HepG2 (cell line): Measurements from ENCODE around the gene SGMS1. TPM values are rescaled to one million over a fixed set of nuclear protein-coding genes. Genes with fewer than 3 reads are reported as not detected.

Experiments used
- MBD4 ChIP-seq: IDR thresholded peaks from 2 replicates; pipeline ENCODE4 v1.6.1; 2012; ENCODE audit warnings: low read length, inconsistent platforms, borderline replicate concordance
- MZF1 ChIP-seq: sonication (generic); formaldehyde crosslinking; IDR thresholded peaks from 2 replicates; pipeline ENCODE4 v1.8.1; 2023; ENCODE audit warnings: mild to moderate bottlenecking, missing genetic modification reagents, borderline replicate concordance
- NBN ChIP-seq: fragments of 450-650 bp; conservative IDR thresholded peaks from 2 replicates; pipeline ENCODE4 v1.6.1; 2017
- NR0B2 ChIP-seq: sonication (generic); formaldehyde crosslinking; IDR thresholded peaks from 2 replicates; pipeline ENCODE4 v1.4.0; 2020; ENCODE audit warnings: mild to moderate bottlenecking, missing genetic modification reagents
- PBX3 ChIP-seq: sonication (generic); formaldehyde crosslinking; IDR thresholded peaks from 2 replicates; pipeline ENCODE4 v1.8.1; 2023; ENCODE audit warnings: missing genetic modification reagents, inconsistent platforms, borderline replicate concordance
- RERE ChIP-seq: IDR thresholded peaks from 2 replicates; pipeline ENCODE4 v1.6.1; 2016; ENCODE audit warnings: low read depth, missing genetic modification reagents, missing compliant biosample characterization
- RFXAP ChIP-seq: sonication (generic); formaldehyde crosslinking; IDR thresholded peaks from 2 replicates; pipeline ENCODE4 v1.4.0; 2020; ENCODE audit warnings: missing genetic modification reagents, borderline replicate concordance
- SOX6 ChIP-seq, 2 experiments: fragments of 450-650 bp in 1 of 2; sonication (generic) in 1 of 2; formaldehyde crosslinking in 1 of 2; IDR thresholded peaks; 2 replicates each; pipeline versions ENCODE4 v1.4.0 to v1.6.1; 2017 to 2020; ENCODE audit warnings: antibody characterized with exemption in 1 of 2, mild to moderate bottlenecking in 1 of 2, missing genetic modification reagents in 1 of 2
- TAF15 ChIP-seq: fragments of 200-400 bp; formaldehyde crosslinking; IDR thresholded peaks from one replicate; pipeline ENCODE4 v1.6.1; 2018; ENCODE audit warnings: mild to moderate bottlenecking, low read depth, low read length; ENCODE audit not compliant: poor library complexity, severe bottlenecking
- ZMYM3 ChIP-seq: sonication (generic); formaldehyde crosslinking; IDR thresholded peaks from 2 replicates; pipeline ENCODE4 v1.5.1; 2020; ENCODE audit warnings: mild to moderate bottlenecking, missing genetic modification reagents
- ZNF224 ChIP-seq: sonication (generic); formaldehyde crosslinking; IDR thresholded peaks from 2 replicates; pipeline ENCODE4 v1.5.0; 2020; ENCODE audit warnings: mild to moderate bottlenecking, missing genetic modification reagents
- ZNF274 ChIP-seq: sonication (generic); formaldehyde crosslinking; IDR thresholded peaks from 2 replicates; pipeline ENCODE4 v1.5.1; 2020; ENCODE audit warnings: mild to moderate bottlenecking, missing genetic modification reagents
- ZNF543 ChIP-seq: sonication (generic); formaldehyde crosslinking; IDR thresholded peaks from 2 replicates; pipeline ENCODE4 v1.4.0; 2020; ENCODE audit warnings: mild to moderate bottlenecking, missing genetic modification reagents
- ZNF557 ChIP-seq: sonication (generic); formaldehyde crosslinking; IDR thresholded peaks from 2 replicates; pipeline ENCODE4 v1.4.0; 2020; ENCODE audit warnings: missing genetic modification reagents
- ZNF598 ChIP-seq: sonication (generic); formaldehyde crosslinking; IDR thresholded peaks from 2 replicates; pipeline ENCODE4 v1.5.1; 2020; ENCODE audit warnings: mild to moderate bottlenecking, missing genetic modification reagents, borderline replicate concordance
- ZNF616 ChIP-seq: sonication (generic); formaldehyde crosslinking; IDR thresholded peaks from 2 replicates; pipeline ENCODE4 v1.5.0; 2020; ENCODE audit warnings: low read depth, mild to moderate bottlenecking, missing genetic modification reagents
- ZNF772 ChIP-seq: sonication (generic); formaldehyde crosslinking; IDR thresholded peaks from 2 replicates; pipeline ENCODE4 v1.5.0; 2020; ENCODE audit warnings: mild to moderate bottlenecking, missing genetic modification reagents
- ZNF773 ChIP-seq: sonication (generic); formaldehyde crosslinking; IDR thresholded peaks from 2 replicates; pipeline ENCODE4 v1.4.0; 2020; ENCODE audit warnings: missing genetic modification reagents, borderline replicate concordance
- ZXDC ChIP-seq: sonication (generic); formaldehyde crosslinking; IDR thresholded peaks from 2 replicates; pipeline ENCODE4 v1.5.0; 2020; ENCODE audit warnings: mild to moderate bottlenecking, missing genetic modification reagents
- polyA plus RNA-seq, 8 experiments: library from polyadenylated mRNA; depleted of rRNA in 3 of 8; stranded (reverse) in 7 of 8; unstranded in 1 of 8; fragments of >200 nt; fragmentation: Illumina TruSeq in 4 of 8; extraction: Trizol in 4 of 8; gene quantifications; 2 replicates each; pipeline versions ENCODE4 v1.2.1 to v1.2.3, GENCODE V29; 2011 to 2016; ENCODE audit warnings: low read depth in 4 of 8, missing spikeins in 1 of 8, mixed read lengths in 1 of 8; ENCODE audit not compliant: insufficient read depth in 1 of 8
- total RNA-seq, 5 experiments: library from RNA; depleted of rRNA; stranded (reverse); fragments of >200 nt; fragmentation: Illumina TruSeq; extraction: Trizol; gene quantifications; 2 replicates each; pipeline ENCODE4 v1.2.3, GENCODE V29; 2016; ENCODE audit warnings: low read depth in 1 of 5

Gene SGMS1
- total and polyA plus RNA-seq, 2 of the 13 experiments (the other 11 are each of a cell fraction or from before 2014, with no cell fraction given) = 6.5 to 15.1 TPM

GRCh38 chr10:50572017-50572491 lies 51.7 kb downstream of the SGMS1 start (continued):
- TF ChIP-seq ZNF543 (CRISPR knock-in tag) (no peak), TAF15 (no peak), ZXDC (CRISPR knock-in tag) (no peak), RERE (0 out of 2 replicates have a peak, but pooled peaks have one; percentile 26), ZNF773 (CRISPR knock-in tag) (no peak), ZNF224 (CRISPR knock-in tag) (no peak), ZNF616 (CRISPR knock-in tag) (no peak), ZNF598 (CRISPR knock-in tag) (no peak), PBX3 (CRISPR knock-in tag) (no peak), RFXAP (CRISPR knock-in tag) (no peak), ZNF274 (no peak), NBN (no peak), MZF1 (CRISPR knock-in tag) (no peak), NR0B2 (CRISPR knock-in tag) (no peak), ZNF557 (CRISPR knock-in tag) (no peak), ZNF772 (peak; percentile 47; the same call in 1 of the 2 replicates), MBD4 (no peak), SOX6 (IDR thresholded peaks at IDR 0.05) (no peak), SOX6 (CRISPR knock-in tag; IDR thresholded peaks at IDR 0.05) (peak; percentile 97), ZMYM3 (peak; percentile 76)
